GM18951 (cell line): ENCODE results near the gene CCT5.
"Not testable (repeated sequence)": the region's sequence is repeated elsewhere in the genome, so short reads cannot be mapped to it uniquely, and the experiment has no call there.

ENCODE experiments used
- POLR2A ChIP-seq: IDR thresholded peaks from 4 replicates; pipeline ENCODE4 v1.6.1; 2011; ENCODE audit warnings: mild to moderate bottlenecking; ENCODE audit not compliant: insufficient read length, insufficient read depth; ENCODE audit errors: extremely low read depth
- in situ Hi-C: fragments of 300-500 bp; cut with MboI; formaldehyde crosslinking; loops from one replicate; pipeline ENCODE4 v1.12.0; 2022; ENCODE audit warnings: low sequenced_read_pairs, mixed read lengths, inconsistent platforms; ENCODE audit not compliant: unreplicated experiment

The CCT5 gene

GRCh38 chr5:10306114-10306513 lies 56.0 kb downstream of the CCT5 start:
- in situ Hi-C loops, result no loop called here
- TF ChIP-seq POLR2A, result no peak

GRCh38 chr5:10306806-10307205 lies 56.7 kb downstream of the CCT5 start:
- in situ Hi-C loops, result no loop called here

GRCh38 chr5:10307206-10308148 lies 57.4 kb downstream of the CCT5 start, which contains the start of gene CMBL:
Gene CMBL (minus strand): TSS chr5:10307902. CDS start chr5:10290762, 17,140 bp downstream.
- in situ Hi-C loops, result no loop called here
- peak; percentile 51 for TF ChIP-seq POLR2A

More at GRCh38 chr5:10306806-10307205, 56.7 kb downstream of the CCT5 start:
- TF ChIP-seq POLR2A, result no peak

- TF ChIP-seq POLR2A, result no peak
- in situ Hi-C loops, result no loop called here
Observed at GRCh38 chr5:10308844-10309243, 58.8 kb downstream of the CCT5 start.

GRCh38 chr5:10310066-10310779 lies 60.1 kb downstream of the CCT5 start:
- in situ Hi-C loops, result no loop called here
- TF ChIP-seq POLR2A, result no peak

- in situ Hi-C loops, result not testable (repeated sequence)
Observed at GRCh38 chr5:10310835-10311570, 60.9 kb downstream of the CCT5 start.

GRCh38 chr5:10311595-10312425 lies 61.7 kb downstream of the CCT5 start:
- TF ChIP-seq POLR2A, result no peak
- in situ Hi-C loops, result no loop called here

- in situ Hi-C loops, result no loop called here
- no peak for TF ChIP-seq POLR2A
Observed at GRCh38 chr5:10315201-10315600, 65.1 kb downstream of the CCT5 start.
